Astrocyte (in vitro differentiated cells and primary cell): ENCODE data around the gene STK24. TPM values are rescaled to one million over a fixed set of nuclear protein-coding genes. Genes with fewer than 3 reads are reported as not detected.
A peak's percentile ranks its signal among the peaks of the same experiment; 100 is the strongest.

Experiments used
- DNase-seq: peaks from one replicate; pipeline ENCODE4 v3.0.0-alpha.2; 2010; ENCODE audit warnings: low read depth
- FAIRE-seq: peaks from 2 replicates; lab custom pipeline; 2011; peaks lifted over from hg19 to GRCh38; lab: Jason Lieb, UNC
- H2AFZ ChIP-seq: 2 replicates; pipeline ENCODE4 v1.6.0; 2012; ENCODE audit warnings: low read depth, low read length, inconsistent platforms
- H3K27ac ChIP-seq: 2 replicates; pipeline ENCODE4 v1.5.1; 2011; ENCODE audit warnings: low read depth, low read length, inconsistent platforms
- H3K27me3 ChIP-seq: 2 replicates; pipeline ENCODE4 v1.6.0; 2011; ENCODE audit warnings: low read length, inconsistent platforms; ENCODE audit not compliant: insufficient read depth
- H3K36me3 ChIP-seq: 2 replicates; pipeline ENCODE4 v1.5.1; 2011; ENCODE audit warnings: low read length, inconsistent platforms; ENCODE audit not compliant: insufficient read depth
- H3K4me1 ChIP-seq: 2 replicates; pipeline ENCODE4 v1.5.1; 2011; ENCODE audit warnings: low read length, inconsistent platforms; ENCODE audit not compliant: insufficient read depth
- H3K4me2 ChIP-seq: 2 replicates; pipeline ENCODE4 v1.6.0; 2012; ENCODE audit warnings: low read length, inconsistent platforms
- H3K4me3 ChIP-seq: 2 replicates; pipeline ENCODE4 v1.5.1; 2011; ENCODE audit warnings: low read depth, mild to moderate bottlenecking, low read length, inconsistent platforms; ENCODE audit not compliant: insufficient read depth
- H3K79me2 ChIP-seq: 2 replicates; pipeline ENCODE4 v1.6.0; 2012; ENCODE audit warnings: mild to moderate bottlenecking, low read length, inconsistent platforms; ENCODE audit not compliant: insufficient read depth
- H3K9ac ChIP-seq: 2 replicates; pipeline ENCODE4 v1.6.0; 2012; ENCODE audit warnings: mild to moderate bottlenecking, low read length, inconsistent platforms
- H3K9me3 ChIP-seq: 2 replicates; pipeline ENCODE4 v1.5.1; 2012; ENCODE audit warnings: low read depth, mild to moderate bottlenecking, low read length, inconsistent platforms; ENCODE audit not compliant: insufficient read depth
- H4K20me1 ChIP-seq: 2 replicates; pipeline ENCODE4 v1.6.0; 2012; ENCODE audit warnings: low read length, inconsistent platforms; ENCODE audit not compliant: insufficient read depth
- H3K27ac Mint-ChIP-seq: one replicate; pipeline ENCODE4 v1.8.0; 2021; ENCODE audit warnings: mild to moderate bottlenecking, mixed read lengths; ENCODE audit not compliant: unreplicated experiment
- H3K27me3 Mint-ChIP-seq: one replicate; pipeline ENCODE4 v1.8.0; 2021; ENCODE audit warnings: low read depth, mixed read lengths; ENCODE audit not compliant: unreplicated experiment
- H3K36me3 Mint-ChIP-seq: one replicate; pipeline ENCODE4 v1.8.0; 2021; ENCODE audit warnings: low read depth, mixed read lengths; ENCODE audit not compliant: unreplicated experiment
- H3K4me1 Mint-ChIP-seq: one replicate; pipeline ENCODE4 v1.8.0; 2021; ENCODE audit warnings: low read depth, mixed read lengths; ENCODE audit not compliant: unreplicated experiment
- H3K4me3 Mint-ChIP-seq: one replicate; pipeline ENCODE4 v1.8.0; 2021; ENCODE audit warnings: mild to moderate bottlenecking, moderate library complexity, mixed read lengths; ENCODE audit not compliant: unreplicated experiment
- H3K9me3 Mint-ChIP-seq: one replicate; pipeline ENCODE4 v1.8.0; 2021; ENCODE audit warnings: mild to moderate bottlenecking, mixed read lengths; ENCODE audit not compliant: unreplicated experiment
- CTCF ChIP-seq: IDR thresholded peaks from 2 replicates; pipeline ENCODE4 v1.5.1; 2011; ENCODE audit warnings: low read depth, mild to moderate bottlenecking, inconsistent platforms, low read length, moderate library complexity; ENCODE audit not compliant: insufficient read depth
- EZH2 ChIP-seq: IDR thresholded peaks from 2 replicates; pipeline ENCODE4 v1.6.1; 2012; ENCODE audit warnings: mild to moderate bottlenecking, low read length, inconsistent platforms; ENCODE audit not compliant: insufficient read depth
- total RNA-seq: library from RNA; stranded (reverse); gene quantifications from 2 replicates; pipeline ENCODE4 v1.2.1, GENCODE V29; 2021

STK24 gene
- total RNA-seq, 1 donor from 2014 or later, result 96.1 TPM

GRCh38 chr13:98405690-98406344 is 171.1 kb downstream of the STK24 start:
- no peak overlapping the region for H3K9ac ChIP-seq
- no peaks in the 10 kb centered on the region for H3K4me1 ChIP-seq
- Mint-ChIP-seq H3K27ac (no peak overlapping the region), H3K4me3 (no peak overlapping the region), H3K9me3 (no peaks in the 10 kb centered on the region), H3K4me1 (peaks cover 6% of the 10 kb centered on the region), H3K27me3 (no peaks in the 10 kb centered on the region), H3K36me3 (peaks cover 13% of the 10 kb centered on the region)
- H4K20me1 ChIP-seq, result no peaks in the 10 kb centered on the region
- FAIRE-seq (no peak), DNase-seq (no peak)
- no peak overlapping the region for H3K4me2 ChIP-seq
- no peaks in the 10 kb centered on the region for H3K79me2 ChIP-seq
- H3K9me3 ChIP-seq, result no peaks in the 10 kb centered on the region
- peaks cover 4% of the 10 kb centered on the region for H3K36me3 ChIP-seq
- no peaks in the 10 kb centered on the region for H3K27me3 ChIP-seq
- TF ChIP-seq CTCF, result no peak
- no peak for TF ChIP-seq EZH2
- H3K4me3 ChIP-seq, result no peak overlapping the region
- no peak overlapping the region for H2AFZ ChIP-seq
- H3K27ac ChIP-seq, result no peak overlapping the region

DNA sequence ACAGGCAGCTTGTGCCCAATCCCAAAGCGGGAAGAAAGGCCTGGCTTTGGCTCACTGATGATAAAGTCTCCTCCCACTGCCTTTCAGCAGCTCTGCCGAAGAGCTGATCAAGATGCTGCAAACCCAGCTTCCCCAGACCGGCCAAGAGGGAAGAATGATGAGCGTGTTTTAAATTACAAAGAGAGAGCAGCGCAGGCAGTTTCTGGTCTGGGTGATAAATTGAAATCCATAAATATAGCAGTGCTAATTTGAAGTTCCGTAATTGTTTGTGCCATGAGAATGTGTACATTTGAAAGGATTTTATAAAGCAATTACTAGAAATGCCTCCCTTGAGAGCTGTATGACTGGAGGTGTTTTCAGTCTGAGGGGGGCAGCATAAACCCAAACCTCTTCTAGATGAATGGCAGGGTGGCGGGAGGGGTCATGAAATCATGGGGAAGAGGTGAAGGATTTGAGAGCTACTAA is 171.8 kb downstream of the STK24 start:
- Mint-ChIP-seq H3K9me3 (no peaks in the 10 kb centered on the region), H3K4me3 (no peak overlapping the region), H3K27ac (peak overlapping the region; percentile 43), H3K36me3 (peaks cover 15% of the 10 kb centered on the region), H3K27me3 (no peaks in the 10 kb centered on the region), H3K4me1 (peaks cover 6% of the 10 kb centered on the region)
- FAIRE-seq, result no peak
- TF ChIP-seq CTCF (no peak), EZH2 (no peak)
- Histone ChIP-seq H4K20me1 (no peaks in the 10 kb centered on the region), H3K36me3 (peaks cover 4% of the 10 kb centered on the region), H3K4me1 (no peaks in the 10 kb centered on the region), H3K4me3 (no peak overlapping the region), H3K27me3 (no peaks in the 10 kb centered on the region), H3K9ac (no peak overlapping the region), H2AFZ (no peak overlapping the region), H3K9me3 (no peaks in the 10 kb centered on the region), H3K79me2 (no peaks in the 10 kb centered on the region), H3K27ac (no peak overlapping the region), H3K4me2 (no peak overlapping the region)
- DNase-seq, result peak; percentile 10

DNA sequence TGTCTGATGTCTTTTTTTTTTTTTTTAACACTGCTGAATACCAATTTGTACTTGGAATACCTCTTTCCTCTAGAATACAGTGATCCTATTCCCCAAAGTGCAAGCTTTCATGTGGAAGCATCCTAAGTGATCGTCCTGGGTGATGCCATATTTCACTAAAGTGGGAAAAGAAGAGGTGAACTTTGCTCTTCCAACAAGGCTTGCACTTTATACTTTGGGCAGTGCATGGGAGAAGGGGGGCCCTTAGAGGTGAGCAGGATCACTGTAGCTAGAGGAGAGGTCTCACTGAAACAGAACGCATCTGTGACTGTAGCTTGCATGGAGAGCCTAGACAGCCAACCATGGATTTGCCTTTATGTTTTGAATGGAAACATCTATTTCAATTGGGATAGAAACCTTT is 173.8 kb downstream of the STK24 start:
- H3K9me3 Mint-ChIP-seq, result no peaks in the 10 kb centered on the region
- no peak overlapping the region for H3K4me2 ChIP-seq
- H3K4me1 Mint-ChIP-seq, result peaks cover 6% of the 10 kb centered on the region

More for the DNA sequence above, 173.8 kb downstream of the STK24 start:
- H2AFZ ChIP-seq, result no peak overlapping the region
- peaks cover 17% of the 10 kb centered on the region for H3K36me3 Mint-ChIP-seq
- H3K27ac ChIP-seq, result no peak overlapping the region
- H3K4me3 ChIP-seq, result no peak overlapping the region
- no peaks in the 10 kb centered on the region for H3K27me3 ChIP-seq
- DNase-seq, result no peak
- H3K79me2 ChIP-seq, result no peaks in the 10 kb centered on the region
- no peaks in the 10 kb centered on the region for H4K20me1 ChIP-seq
- H3K9me3 ChIP-seq, result no peaks in the 10 kb centered on the region
- H3K36me3 ChIP-seq, result peaks cover 4% of the 10 kb centered on the region
- H3K27ac Mint-ChIP-seq, result no peak overlapping the region
- no peak for FAIRE-seq
- no peaks in the 10 kb centered on the region for H3K27me3 Mint-ChIP-seq
- TF ChIP-seq CTCF (no peak), EZH2 (no peak)
- H3K4me3 Mint-ChIP-seq, result no peak overlapping the region
- H3K9ac ChIP-seq, result no peak overlapping the region
- no peaks in the 10 kb centered on the region for H3K4me1 ChIP-seq
